Activated CD4-positive, alpha-beta T cell treated with anti-CD3 and anti-CD28 coated beads, Interleukin-2, Interleukin-6, amounts not matched to agents 100 ng/mL and 50 ng/mL, durations not matched to agents 16 hours and 8 hours (primary cell): ENCODE results near the gene RUSC2.
"Not testable (repeated sequence)": the region's sequence is repeated elsewhere in the genome, so short reads cannot be mapped to it uniquely, and the experiment has no call there.

ENCODE experiments used
- DNase-seq: peaks from one replicate; pipeline ENCODE4 v3.0.0-alpha.2; 2020

Gene RUSC2

DNA sequence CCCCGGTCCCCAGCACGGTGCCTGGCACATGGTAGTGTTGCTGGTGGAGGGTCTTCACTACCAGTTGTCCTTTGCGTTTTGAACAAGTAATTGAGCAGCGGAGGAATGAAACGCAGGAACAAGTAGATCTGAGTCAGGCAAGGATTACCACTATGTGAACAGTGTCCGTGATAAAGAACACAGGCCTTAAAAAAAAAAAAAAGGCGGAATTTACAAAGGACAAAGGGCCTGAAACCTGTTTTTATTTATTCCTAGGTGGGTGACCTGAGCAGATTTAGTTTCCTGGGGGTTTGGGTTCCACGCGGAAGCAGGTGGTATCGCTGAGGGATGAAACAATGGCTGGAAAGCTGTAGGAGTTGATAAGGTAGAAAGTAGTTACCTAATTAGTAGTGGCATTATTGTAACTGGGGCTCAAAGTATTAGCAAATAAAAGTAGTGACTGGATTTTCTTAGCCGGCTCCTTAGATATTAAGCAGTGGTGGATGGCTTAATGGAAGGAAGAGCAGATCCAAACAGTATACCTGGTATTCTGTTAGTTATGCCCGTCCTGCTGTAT lies 1.1 kb downstream of the RUSC2 start:
- DNase-seq, result no peak

DNA sequence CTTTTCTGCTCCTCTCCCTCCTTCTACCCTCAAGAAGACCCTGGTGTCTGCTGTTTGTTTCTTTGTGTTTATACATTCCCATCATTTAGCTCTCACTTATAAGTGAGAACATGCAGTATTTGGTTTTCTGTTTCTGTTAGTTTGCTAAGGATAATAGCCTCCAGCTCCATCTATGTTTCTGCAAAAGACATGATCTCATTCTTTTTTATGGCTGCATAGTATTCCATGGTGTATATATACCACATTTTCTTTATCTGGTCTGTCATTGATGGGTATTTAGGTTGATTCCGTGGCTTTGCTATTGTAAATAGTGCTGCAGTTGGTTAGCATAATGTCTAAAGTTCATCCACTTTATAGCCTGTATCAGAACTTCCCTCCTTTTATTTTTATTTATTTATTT lies 3.2 kb downstream of the RUSC2 start:
- DNase-seq, result not testable (repeated sequence)

DNA sequence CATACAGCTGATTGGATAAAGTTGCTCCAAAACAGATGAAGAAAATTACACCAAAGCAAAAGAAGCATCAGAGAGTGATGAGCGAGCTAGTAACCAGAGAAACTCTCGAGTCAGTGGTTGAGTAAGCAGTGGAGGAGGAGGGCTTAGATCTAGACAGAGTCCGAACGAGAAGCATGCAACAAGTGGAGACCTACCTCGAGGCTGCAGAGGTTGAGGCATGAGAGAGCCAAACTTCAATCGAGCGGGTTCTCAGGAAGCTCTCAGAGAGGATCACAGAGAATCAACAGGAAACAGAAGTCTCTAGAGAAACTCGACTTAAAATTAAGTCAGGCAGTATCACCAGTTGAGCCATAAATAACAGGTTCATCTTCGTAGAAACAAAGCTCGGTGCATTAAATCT lies 6.1 kb downstream of the RUSC2 start:
- DNase-seq, result peak; percentile 20

DNA sequence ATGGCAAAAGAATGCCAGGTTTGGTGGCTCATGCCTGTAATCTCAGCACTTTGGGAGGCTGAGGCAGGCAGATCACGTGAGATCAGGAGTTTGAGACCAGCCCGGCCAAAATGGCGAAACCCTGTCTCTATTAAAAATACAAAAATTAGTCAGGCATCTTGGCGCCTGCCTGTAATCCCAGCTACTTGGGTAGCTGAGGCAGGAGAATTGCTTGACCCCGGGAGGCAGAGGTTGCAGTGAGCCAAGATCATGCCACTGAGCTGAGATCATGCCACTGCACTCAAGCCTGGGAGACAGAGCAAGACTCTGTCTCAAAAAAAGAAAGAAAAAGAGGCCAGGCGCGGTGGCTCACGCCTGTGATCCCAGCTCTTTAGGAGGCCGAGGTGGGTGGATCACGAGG lies 8.3 kb downstream of the RUSC2 start:
- not testable (repeated sequence) for DNase-seq

DNA sequence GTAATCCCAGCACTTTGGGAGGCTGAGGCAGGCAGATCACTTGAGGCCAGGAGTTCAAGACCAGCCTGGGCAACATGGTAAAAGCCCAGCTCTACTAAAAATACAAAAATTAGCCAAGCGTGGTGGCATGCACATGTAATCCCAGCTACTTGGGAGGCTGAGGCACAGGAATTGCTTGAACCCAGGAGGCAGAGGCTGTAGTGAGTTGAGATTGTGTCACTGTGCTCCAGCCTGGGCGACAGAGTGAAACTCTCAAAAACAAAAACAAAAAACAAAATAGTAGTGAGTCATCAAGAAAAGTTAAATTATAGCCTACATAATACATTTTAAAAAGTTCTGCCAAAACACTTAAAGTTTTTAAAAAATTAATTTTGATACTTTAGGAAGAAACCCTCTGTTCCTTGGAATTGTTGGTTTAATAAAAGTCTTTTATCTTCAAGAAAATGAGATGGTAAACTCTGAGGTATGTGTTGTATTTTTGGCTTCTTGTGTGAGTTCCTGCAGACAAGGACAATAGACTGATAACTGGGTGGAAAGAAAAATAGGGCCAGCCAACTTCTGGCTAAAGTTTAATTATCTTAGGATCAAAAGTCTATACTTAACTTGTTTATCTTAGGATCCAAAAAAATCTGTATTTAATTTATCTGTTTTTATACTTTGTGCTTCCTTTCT lies 9.3 kb downstream of the RUSC2 start:
- no peak for DNase-seq

DNA sequence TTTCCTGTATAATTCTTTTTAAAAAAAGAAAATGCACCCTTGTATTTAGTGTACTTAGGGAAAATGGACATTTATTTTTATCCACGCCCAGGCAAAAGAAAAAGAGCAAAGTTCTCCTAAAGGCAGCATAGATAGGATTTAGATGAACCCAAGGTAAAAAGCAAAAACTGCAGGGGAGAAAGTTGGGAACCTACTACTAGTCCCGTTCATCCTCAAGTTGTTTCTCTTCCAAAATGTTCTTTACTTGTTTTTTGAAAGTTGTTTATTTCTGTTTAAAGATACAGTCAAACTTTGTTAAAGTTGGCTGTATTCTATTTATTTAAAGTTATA lies 9.8 kb downstream of the RUSC2 start:
- DNase-seq, result no peak

DNA sequence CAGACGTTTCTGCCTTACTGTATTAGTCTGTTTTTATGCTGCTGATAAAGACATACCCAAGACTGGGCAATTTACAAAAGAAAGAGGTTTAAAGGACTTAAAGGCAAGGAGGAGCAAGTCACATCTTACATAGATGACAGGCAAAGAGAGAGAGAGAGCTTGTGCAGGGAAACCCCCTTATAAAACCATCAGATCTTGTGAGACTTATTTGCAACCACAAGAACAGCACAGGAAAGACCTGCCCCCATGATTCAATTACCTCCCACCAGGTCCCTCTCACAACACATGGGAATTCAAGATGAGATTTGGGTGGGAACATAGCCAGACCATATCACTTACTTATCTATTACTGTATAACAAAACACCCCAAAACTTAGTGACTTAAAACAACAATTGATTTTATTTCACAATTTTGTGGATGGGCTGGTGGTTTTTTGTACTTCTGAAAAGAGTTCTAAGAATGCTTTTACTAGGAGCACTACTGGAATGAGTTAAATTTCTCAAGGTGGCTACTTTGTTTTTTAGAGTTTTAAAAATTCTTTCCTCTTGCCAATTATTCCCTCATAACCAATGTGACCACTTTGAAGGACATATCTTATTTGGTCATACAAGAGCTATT lies 10.3 kb downstream of the RUSC2 start:
- no peak for DNase-seq

DNA sequence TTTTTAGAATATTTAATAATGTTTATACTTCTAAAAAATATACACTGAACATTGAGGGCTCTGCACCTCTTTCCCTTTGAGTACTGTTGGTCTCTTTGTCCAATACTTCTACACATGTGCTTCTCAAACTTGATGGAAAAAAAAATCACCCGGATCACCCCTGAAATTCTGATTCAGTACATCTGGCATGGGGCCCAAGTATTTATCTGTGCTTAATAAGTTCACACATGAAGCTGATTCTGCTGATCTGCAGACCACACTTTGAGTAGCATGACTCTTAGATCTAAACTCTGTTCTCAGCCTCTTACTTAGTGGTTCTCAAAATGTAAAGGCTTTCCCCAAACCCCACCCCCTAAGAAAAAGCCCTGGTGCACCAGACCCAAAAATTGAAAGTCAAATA lies 12.0 kb downstream of the RUSC2 start:
- no peak for DNase-seq

DNA sequence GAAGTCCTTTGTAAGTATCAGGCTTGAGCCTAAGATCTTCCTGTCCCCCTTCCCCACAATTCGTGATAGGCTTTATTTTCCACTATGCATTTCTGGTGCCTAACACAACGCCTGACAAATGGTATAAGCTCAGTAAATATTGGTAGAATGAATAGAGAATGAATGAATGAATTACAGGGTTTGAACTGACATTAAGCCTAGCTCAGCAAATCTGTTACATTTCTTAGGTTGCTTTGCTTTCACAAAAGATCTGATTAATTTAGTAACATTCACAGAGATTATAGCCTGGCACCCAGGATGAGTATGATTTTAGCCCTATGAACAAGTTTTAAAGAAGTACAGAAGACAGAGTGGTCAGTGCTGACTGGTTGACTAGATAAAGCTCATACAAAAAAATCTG lies 16.4 kb downstream of the RUSC2 start:
- DNase-seq, result no peak

DNA sequence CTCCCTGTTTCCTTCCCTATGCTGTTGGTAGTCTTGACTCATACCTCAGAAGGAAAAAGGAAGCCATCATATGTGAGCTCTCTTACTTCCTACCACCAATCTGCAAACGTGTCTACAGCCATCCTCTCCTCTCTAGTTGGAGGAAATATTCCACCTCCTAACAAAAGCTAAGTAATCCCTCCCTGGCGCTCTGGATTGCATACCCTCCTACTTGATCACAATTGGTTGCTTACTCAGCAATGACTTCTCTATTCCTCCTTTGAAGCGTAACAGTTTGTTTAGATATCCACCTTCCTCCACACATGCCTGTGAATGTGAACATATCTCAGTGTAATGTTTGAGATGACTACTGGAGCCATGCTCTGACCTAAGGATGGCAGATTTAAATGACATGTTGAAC lies 18.2 kb downstream of the RUSC2 start:
- no peak for DNase-seq

DNA sequence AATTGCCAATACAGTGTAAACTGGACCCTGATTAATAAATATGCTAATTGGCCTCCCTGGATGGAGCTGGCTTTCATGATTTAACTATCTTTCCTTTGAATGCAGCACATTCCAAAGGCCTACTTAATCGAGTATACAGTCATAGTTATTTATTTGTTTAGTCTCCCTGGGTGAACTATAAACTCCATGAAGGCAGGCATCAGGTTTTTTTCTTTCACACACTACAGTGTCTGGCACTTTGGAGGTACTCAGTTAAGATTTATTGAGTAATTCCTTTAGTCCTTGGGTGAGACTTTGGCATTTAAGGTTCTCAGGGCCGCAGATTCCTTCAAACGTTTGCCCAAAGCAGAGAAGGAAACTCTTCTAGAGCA lies 20.5 kb downstream of the RUSC2 start:
- no peak for DNase-seq

DNA sequence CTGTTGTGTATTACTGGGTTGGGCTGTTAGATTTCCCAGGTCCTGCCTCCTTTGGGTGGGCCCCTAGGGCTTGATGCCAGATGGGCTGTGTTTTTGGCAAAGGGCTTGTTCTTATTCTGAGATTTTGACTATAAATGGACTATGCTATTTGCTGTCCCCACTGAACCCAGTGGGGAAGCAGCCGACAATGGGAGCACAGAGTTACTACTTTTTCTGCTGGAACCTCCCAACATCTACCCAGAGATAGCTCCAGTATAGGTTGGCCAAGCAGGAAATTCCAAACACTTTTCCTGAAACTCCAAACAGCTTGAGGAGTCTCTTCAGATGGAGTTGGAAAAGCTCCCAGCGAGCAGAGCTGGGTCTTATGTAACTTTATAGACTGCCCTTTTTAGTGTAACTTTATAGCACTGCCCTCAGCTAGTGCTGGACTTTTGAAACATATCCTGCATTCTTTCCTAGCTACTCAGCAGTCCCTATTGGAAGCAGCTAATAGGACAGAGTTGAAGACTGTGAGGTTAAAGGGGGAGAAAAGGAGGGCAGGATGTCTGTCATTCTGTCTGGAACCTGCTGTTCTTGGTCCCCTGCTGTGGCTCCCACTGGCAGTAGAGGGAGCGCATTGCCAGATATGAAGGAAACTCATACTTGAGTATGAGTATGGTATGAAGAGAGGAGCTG lies 21.0 kb downstream of the RUSC2 start:
- DNase-seq, result no peak

DNA sequence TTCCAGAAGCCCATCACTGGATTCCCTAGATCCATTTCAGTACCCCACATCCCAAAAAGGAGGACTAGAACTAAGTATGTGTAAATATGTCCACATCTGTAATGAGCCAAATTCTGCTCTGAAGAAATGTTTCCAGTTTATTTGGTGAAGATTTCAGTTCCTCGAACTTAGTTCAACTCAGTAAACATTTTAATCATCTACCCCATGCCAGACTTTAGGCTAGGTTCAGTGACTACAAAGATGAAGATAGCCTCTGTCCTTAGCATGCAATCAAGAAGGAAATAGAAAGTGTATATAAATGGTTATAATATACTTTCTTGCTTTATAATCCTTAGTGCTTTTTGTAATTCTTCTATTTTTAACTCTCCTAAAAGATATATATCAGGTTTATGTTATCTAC lies 21.5 kb downstream of the RUSC2 start:
- DNase-seq, result no peak

DNA sequence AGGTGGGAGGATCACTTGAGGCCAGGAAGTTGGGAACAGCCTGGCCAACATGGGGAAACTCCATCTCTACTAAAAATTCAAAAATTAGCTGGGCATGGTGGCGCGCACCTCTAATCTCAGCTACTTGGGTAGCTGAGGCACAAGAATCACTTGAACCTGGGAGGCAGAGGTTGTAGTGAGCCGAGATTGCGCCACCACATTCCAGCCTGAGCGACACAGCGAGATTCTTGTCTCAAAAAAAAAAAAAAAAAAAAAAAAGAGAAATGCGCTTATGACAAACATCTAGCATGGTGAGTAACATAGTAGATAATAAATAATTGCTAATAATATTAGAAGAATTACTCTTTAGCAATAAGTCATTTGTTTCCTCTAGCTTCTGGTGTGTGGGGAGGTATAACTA lies 25.9 kb downstream of the RUSC2 start:
- no peak for DNase-seq

DNA sequence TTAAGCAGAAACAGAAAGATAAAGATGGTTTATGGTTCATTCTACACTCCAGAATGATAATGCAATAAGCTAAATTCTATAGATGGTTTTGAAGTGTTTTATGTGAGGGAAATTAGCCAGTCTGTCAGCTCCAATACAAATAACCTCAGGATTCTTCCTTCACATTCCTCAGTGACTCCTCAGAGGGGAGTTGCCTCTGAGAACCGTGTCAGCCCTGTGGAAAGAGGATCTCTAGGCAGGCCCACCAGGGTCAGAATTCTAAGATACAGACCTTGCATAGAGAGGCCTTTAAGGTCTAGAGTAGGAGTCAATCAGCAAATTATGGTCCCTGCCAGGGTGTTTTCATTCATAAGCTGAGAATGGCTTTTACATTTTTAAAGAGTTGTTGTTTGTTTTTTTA lies 26.6 kb downstream of the RUSC2 start:
- no peak for DNase-seq

DNA sequence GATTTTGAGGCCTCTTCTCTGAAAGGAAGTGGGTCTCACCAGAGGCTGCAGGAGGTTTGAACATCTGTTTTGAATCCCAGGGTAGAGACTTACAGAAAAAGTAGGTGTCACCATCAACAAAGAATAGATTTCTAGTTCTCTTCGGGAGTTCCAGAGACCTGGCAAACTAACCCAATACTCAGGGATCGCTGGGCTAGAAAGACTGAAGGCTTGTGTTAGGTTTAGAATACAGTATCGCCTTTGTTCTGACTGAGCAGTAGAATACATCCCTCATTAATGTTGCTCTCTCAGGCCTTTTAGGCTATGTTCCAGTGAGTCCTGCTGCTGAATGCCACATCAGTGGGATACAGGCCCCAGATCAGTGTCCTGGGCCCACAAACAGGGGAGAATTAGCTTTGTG lies 27.2 kb downstream of the RUSC2 start:
- DNase-seq, result no peak

DNA sequence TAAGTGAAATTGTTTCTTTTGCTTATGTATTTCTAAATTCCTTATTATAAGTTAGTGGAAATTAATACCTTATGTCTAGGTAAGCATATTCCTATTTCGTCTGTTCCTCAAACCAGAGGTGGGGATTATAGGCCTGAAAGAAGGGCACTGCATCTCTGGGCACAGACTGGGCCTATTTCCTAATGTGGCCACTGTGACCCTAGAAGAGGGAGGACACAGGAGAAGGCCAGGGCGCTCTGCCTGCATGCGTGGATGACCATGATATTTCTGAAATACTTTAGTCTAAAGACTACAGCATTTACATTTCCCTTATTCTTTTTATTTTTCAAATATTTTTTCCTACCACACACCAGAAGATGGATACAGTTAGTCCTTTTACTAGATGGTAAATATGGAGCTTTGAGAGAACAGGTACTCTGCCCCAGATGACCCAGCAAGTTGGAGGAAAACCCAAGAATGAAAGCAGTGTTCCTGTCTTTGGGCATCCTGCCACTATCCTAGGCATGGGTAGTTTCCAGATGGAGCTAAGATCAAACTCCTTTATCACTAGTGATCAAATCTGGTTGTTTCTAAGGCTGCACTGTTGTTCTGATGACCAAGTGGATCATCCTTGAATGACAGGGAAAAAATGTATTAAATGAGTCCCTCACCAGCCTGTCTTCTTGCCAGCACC lies 27.8 kb downstream of the RUSC2 start:
- no peak for DNase-seq

DNA sequence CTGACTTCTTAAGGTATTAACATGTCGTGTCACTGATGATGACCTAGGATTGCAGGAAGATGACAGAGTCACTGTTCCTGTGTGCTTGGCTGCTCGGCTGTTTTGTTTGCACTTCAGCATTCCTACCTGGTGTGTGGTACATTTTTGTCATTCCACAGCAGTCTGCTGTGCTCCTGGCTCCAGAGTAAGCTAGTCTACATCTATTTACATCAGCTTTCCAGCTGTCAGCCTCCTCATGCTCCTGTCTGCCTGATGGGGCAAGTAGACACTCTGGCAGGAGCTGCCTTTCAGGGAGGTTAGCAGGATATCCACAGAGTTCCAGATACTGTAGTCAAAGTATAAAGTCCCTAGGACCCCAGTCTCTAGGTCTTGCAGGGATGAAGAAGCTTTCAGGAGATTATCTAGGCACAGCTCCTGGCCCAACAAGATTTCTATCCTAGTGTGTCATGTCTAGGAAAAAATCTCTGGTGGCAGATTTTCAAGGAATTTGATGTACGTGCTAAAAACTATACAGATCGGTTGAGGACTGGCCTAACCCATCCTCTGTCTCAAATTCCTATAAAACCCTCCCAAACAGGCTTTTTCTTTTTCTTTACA lies 28.4 kb downstream of the RUSC2 start:
- DNase-seq, result no peak

DNA sequence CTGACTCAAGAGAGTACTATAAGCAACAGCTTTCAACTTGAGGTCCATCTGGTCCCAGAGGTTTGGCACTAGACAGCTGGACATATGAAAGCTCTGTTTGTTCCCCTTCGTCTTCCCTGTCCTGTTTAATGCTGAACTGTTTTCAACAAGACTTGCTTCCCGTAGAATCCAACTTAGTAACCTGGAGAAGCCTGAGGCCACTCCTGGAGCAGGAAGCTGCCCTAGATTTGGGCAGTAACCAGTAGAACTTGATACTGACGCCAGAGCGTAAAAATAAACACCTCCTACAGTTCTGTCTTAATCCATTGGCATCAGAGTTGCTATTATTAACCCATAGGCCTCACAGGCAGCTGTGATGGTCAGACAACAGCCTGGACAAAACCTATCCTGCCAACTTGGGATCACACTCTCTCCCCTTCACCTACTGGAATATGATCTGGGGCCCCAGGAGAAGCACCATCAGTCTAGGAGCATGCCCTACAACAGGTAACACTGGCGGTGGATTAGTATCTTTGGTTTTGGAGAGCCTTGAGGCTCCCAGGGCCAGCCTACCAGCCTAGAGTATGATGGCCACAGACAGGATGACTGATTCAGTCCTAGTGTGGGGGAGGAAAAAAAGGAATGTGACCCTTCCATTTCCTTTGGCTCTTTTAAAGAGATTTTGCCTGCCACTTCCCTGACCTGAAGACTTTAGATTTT lies 29.2 kb downstream of the RUSC2 start:
- no peak for DNase-seq

DNA sequence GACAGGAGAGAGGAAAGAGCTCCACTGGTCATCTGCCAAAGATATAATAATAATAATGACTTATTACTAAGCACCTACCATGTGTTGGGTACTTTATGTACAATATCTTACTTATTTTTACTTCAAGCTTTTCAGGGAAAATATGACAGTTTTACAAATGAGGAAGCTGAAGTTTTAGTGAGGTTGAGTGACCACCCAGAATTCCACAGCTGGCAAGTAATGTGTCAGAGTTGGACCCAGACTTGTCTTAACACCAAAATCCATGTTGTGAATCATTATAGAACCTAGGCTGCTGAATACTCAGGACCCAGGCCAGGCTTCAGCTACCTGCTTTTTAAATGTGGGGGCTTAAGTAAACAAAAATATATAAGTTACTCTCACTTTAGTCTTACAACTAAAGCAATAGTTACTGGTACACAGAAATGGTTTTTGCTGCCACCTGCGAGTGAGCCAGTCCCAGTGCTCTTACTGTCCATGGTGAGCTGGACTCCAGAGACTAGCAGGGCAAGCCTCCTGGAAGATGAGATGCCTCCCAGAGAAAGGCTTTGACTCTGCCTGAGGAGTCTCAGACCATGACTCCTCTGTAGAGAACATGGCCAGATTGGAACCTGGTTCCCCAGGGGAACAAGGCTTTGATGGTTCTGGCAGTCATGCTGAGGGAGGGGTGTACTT lies 29.9 kb downstream of the RUSC2 start:
- DNase-seq, result no peak

DNA sequence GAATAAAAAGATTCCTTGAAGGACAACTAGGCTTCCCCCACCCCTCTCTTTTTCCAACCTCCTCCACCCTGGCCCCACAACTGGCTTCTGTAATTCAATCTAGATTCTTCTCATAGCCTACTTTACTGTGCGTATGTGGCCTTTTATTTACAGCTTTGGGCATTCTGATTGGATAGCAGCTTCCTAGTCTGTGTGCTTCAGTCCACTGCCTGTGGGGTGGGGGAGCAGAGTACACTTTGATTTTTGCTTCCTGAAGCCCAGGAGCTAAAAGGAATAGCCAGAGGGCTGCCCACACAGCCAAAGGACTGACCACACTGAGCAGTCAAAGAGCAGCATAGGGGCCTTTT lies 30.4 kb downstream of the RUSC2 start:
- DNase-seq, result no peak

DNA sequence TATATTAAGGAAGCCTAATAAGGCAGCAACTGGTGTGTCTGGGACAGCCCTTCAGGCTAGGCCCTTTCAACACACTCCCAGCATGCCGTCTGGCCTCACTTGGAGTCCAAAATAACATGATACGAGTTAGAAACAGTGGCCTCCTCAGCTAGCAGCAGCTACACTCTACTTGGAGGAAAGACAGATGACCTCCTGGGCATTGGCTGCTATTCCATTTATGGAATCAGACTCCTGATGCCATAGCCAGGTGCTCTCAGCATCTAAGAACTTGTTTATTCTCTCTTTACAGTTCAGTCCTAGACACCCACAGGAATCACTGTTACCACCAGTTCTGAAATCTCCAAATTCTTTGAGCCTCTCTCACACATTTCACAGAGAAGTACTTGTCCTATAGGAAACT lies 31.8 kb downstream of the RUSC2 start:
- DNase-seq, result no peak
